GM18907 (cell line): Measurements from ENCODE around the gene HSPA12B.

Source experiments
- ATAC-seq: cut with Tn5 transposase; IDR thresholded peaks from one replicate; pipeline ENCODE4 v1.9.1; 2021; ENCODE audit warnings: mild to moderate bottlenecking, moderate library complexity; ENCODE audit not compliant: unreplicated experiment

The HSPA12B gene

DNA sequence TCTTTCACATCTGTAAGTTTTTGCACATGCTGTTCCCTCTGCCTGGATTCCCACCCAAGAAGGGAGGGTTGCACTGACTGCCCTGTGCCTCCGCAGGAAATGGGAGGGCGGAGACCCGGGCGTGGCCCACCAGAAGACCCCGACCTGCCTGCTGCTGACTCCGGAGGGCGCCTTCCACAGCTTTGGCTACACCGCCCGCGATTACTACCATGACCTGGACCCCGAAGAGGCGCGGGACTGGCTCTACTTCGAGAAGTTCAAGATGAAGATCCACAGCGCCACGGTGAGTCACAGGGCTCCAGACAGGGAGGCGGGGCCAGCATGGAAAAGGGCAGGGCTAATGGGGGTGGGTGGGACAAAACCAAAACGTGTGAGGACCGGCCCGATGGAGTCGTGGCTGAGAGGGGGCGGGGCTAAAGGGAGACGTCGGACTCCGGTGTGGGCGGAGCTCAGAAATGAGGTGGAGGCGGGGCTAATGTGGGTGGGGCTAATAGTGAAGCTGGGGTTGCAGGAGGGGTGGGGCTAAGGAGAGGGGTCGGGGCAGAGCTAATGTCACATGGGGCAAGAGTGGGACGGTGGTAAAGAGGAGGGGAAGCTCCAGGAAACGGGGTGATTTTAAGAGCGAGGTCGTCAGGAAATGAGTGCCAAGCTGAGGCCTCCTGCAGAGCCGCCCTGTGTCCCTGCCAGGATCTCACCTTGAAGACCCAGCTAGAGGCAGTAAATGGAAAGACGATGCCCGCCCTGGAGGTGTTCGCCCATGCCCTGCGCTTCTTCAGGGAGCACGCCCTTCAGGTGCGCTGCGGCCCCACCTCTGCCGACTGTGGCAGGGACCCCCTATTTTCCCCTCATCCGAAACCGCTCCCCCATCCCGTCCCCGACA lies 12.6 kb downstream of the HSPA12B start:
- no peak for ATAC-seq

DNA sequence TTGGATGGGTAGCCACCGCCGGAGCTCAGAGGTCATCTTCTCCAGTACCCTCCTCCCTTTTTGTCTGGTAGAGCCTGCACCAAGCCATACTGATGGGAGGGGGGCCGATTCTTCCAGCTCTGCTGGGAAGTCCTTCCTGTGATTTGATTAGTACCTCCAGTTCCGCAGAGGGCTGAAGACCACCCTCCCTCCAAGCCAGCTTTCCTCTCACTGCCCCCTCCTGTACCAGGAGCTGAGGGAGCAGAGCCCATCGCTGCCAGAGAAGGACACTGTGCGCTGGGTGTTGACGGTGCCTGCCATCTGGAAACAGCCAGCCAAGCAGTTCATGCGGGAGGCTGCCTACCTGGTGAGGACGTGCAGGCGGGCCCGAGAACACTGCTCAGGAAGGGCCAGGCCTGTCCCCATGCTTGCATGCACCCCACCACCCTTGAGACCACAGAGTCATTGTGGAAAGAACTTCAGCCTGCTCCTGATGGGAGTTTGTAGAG lies 13.2 kb downstream of the HSPA12B start:
- no peak for ATAC-seq

DNA sequence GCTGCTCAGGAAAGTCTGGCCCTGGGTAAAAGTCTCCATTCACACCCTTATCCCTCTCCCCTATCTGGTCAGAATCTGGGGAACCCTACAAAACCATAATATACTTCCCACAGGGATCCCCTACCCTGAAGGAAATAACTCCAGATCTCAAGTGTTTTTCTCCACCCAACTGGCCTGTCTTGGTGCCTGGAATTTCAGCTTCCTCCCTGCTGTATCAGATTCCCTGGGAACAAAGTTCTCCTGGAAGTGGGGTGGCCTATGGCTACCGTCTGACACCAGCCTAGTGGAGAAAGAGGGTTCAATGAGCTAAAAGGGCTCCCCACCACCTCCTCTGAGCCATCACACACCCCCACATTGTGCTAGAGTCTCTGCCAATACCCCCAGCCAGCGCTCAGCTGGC lies 15.0 kb downstream of the HSPA12B start:
- no peak for ATAC-seq

- ATAC-seq: no peak
These were observed 15.6 kb downstream of the HSPA12B start for GRCh38 chr20:3748073-3748472.

GRCh38 chr20:3749087-3749688 lies 16.7 kb downstream of the HSPA12B start:
- ATAC-seq: no peak

GRCh38 chr20:3749689-3750531 lies 17.4 kb downstream of the HSPA12B start:
- no peak for ATAC-seq

- ATAC-seq: no peak
These were observed 18.8 kb downstream of the HSPA12B start for GRCh38 chr20:3751305-3751674.

DNA sequence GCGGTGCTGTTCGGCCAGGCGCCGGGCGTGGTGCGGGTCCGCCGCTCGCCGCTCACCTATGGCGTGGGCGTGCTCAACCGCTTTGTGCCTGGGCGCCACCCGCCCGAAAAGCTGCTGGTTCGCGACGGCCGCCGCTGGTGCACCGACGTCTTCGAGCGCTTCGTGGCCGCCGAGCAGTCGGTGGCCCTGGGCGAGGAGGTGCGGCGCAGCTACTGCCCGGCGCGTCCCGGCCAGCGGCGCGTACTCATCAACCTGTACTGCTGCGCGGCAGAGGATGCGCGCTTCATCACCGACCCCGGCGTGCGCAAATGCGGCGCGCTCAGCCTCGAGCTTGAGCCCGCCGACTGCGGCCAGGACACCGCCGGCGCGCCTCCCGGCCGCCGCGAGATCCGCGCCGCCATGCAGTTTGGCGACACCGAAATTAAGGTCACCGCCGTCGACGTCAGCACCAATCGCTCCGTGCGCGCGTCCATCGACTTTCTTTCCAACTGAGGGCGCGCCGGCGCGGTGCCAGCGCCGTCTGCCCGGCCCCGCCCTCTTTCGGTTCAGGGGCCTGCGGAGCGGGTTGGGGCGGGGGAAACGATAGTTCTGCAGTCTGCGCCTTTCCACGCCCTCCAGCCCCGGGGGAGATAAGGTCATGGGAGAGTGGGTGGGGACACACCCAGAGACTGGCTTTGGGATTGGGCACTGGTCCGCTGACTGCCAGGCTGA lies 19.3 kb downstream of the HSPA12B start:
- ATAC-seq: no peak

DNA sequence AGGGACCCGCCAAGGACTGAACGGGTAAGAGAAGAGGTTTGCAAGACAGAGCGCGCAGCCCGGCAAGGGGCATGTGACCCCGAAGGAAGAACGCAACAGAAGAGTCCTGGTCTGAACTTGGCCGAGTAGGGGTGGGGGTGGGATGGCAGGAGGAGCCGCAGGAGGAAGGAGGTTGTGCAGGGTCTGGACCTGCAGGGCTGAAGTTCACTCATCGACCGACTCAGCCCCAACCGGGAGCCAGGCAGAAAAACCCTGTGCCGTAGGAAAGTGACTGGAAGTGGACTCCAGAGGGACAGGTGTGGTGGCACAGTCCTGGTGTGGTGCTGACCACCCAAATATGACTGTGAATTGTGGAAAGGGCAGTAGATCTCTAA lies 19.9 kb downstream of the HSPA12B start:
- ATAC-seq: no peak

DNA sequence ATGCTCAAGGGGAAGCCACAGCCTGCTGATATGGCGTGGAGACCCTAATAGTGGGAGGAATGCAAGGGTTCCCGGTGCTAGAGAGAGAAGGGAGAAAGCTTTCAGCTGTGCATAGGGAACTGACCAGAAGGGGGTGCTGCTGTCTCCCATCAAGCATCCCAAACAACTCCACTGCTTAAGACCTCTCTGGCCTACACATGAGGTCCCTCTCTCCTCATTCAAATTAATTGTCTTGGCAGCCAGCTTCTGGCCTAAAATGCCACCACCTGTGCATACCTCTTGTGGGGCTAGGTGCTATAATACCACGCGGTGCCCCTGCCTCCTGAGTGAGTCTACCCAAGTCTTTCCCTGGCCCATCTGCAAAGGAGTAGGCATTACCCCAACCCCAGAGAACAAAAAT lies 20.6 kb downstream of the HSPA12B start:
- no peak for ATAC-seq

DNA sequence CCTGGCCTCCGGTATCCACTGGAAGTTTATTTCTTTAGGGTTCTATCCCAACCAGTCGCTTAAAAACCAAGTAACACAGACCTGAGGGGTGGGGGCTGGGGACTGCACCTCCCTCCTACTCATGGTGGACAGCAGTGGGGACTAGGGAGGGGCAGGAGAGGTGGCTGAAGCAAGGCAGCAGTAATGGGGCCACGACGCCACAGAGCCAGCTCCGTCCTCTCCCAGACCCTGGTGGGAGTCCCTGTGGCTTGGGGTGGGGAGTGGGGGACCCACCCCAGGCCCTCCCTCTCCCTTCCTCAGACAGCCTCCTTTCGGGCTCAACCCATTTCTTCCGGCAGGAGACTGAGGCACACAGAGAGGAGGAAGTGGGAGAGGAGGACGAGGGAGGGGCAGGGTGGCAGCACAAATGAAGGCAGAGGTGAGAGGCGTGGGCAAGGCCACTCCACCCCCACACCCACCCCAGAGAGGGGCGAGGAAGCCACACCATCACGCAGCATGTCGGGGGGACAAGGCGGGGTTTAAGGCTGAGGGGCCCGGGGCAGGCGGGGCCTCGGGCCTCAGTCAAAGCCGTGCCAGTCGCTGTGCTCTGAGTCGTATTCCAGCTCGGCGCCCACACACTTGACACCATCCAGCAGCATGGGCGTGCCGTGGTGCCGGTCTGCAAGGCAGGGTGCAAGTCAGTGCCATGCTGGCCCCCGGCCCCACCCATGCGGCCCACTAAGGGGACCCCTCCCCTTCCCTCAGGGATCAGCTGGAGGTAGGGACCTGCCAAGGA lies 21.2 kb downstream of the HSPA12B start:
- ATAC-seq: no peak

GRCh38 chr20:3754276-3754630 lies 21.8 kb downstream of the HSPA12B start:
- no peak for ATAC-seq

DNA sequence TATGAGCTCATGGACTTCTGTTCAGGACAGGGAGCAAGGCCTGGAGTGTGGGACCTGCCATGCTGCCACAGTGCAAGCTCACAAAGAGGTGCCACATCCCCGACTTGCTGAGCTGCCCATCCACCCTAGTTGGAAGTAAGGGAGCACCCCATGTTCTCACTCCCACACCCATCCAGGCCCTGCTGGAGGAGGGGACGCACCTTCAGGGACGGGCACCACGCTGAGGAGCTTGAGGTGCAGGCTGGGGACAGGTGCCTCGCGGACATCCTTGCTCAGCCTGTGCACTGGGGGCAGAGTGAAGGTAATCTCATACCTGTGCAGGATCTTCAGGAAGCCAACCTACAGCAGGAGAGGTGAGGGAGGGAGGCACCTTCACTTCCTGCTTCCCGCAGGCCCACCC lies 22.8 kb downstream of the HSPA12B start:
- no peak for ATAC-seq

DNA sequence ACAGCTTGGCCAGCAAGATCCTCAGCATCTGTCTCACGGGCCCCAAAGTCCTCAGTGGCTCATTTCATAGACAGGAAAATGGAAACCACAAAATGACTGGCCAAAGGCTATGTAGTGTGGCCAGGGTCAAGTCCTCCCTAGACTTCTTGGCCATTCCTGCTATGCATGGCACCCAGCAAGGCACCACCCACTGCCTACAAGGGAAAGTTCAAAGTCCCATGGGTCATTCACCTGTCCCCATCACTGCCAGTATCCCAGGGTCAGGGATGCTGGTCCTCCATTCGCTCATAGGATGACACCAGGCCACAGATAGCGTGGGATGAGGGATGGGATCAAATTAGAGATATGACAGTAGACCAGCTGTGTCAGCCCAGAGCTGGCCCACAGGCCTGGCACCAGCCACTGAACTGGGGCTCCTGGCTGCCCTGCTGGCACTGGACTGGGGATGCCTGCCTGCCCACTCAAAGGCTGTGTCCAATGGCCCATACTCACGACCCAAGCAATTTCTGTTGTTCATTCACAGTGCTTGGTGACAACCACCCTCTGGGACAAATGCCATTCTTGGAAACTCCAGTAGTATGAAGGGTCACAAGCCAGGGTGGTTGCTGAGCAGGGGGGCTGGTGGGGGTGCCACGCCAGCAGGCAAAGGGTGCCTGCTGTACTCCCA lies 23.5 kb downstream of the HSPA12B start:
- no peak for ATAC-seq

DNA sequence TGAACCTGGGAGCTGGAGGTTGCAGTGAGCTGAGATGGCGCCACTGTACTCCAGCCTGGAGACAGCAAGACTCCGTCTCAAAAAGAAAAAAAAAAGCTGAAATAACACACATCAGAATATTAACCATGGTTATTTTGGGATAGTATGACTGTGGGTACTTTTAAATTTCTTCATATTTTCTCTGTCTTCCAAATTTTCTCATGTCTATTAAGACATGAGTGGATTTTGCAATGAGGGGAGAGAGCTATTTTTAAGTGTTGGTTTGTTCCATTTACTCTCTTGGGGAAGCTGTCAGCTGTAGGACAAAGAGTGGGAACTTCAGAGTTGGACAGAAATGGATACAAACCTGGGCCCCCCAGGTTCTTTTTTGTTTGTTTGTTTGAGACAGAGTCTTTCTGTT lies 24.8 kb downstream of the HSPA12B start:
- no peak for ATAC-seq

- ATAC-seq: no peak
These were observed 26.1 kb downstream of the HSPA12B start for GRCh38 chr20:3758566-3758965.

DNA sequence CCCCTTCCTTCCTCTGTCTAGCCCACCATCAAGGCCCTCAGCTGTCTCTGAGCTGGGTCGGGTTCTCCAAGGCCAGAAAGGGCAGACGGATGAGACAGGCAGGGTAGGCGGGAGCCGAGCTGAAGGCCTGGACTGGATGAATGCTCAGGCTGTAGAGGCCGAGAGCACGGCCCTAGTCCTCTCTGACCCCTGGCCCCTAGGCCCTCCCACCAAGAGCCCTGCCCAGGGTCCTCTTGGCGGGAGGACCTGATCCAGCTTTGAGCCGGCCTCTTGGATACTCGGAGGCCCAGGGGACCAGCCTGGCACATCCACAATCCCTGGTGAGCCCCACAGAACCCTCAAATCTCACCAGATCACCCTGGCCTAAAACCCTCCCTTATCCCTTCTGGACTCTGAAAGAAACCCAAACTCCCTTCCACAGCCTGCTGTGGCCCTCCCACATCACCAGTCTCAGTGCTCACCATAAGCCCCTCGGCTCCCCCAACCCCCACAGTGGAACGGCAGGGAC lies 26.9 kb downstream of the HSPA12B start:
- no peak for ATAC-seq

DNA sequence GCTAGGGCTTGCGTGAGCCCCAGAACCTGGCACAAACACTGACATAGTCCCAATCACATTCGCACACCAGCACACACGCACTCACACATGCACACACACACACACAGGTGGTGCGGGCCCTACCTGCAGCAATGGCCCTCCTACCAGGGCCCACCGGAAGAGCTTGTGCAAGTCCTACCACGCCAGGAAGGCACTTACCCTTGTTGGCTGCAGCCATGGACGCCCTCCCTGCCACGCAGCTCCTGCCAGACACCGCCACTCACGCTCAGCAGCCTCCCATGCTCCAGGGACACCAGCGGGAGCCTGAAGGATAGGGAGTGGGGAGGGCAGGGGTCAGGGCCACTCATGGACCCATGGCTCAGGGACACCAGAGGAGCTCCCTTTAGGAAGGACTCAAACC lies 27.4 kb downstream of the HSPA12B start:
- no peak for ATAC-seq

DNA sequence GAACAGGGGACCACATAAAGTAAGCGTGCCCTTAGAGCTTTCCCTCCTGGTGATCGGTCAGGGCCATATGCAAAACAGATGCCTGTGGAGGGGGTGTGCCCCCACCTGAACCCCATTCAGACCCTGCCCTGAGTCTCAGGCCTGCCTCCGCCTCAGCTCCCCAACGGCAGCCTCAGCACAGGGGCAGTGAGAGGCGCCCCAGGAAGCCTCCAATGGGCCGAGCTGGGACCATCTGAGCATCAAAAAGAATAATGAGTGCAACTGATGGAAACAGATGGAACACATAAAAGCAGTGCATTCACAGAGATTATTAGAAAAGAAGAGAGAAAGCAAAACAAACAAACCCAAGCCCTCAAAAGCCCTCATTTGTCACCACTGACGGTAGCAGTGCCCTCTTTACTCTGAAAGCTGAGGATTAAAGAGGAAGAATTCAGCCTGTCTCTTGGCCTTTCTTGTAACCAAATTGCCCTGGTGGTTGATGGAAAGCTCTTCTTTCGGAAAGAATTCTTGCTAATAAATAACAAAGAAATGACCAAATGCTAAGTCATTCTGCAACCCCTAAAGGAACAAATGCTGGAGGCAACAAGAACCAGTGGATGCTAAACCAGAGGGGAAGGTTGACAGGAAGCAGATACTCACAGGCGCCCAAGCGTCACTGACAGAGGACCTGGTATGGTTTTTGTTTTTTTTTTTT lies 28.3 kb downstream of the HSPA12B start:
- no peak for ATAC-seq
